ENCODE measurements around the gene MAGI1. TPM values are rescaled to one million over a fixed set of nuclear protein-coding genes. Genes with fewer than 3 reads are reported as not detected.

Gene MAGI1
- total RNA-seq, 1 experiment from 2014 or later: 58.2 TPM

GRCh38 chr3:65946438-65946837, 92.3 kb downstream of the MAGI1 start (continued):
- TF ChIP-seq, protein P1, sequence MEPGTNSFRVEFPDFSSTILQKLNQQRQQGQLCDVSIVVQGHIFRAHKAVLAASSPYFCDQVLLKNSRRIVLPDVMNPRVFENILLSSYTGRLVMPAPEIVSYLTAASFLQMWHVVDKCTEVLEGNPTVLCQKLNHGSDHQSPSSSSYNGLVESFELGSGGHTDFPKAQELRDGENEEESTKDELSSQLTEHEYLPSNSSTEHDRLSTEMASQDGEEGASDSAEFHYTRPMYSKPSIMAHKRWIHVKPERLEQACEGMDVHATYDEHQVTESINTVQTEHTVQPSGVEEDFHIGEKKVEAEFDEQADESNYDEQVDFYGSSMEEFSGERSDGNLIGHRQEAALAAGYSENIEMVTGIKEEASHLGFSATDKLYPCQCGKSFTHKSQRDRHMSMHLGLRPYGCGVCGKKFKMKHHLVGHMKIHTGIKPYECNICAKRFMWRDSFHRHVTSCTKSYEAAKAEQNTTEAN (CRISPR knock-in tag; IDR thresholded peaks at IDR 0.05): no peak
- TF ChIP-seq STAT6 (CRISPR knock-in tag; conservative IDR thresholded peaks at IDR 0.05; ENCODE audit: low read depth) (no peak), USF2 (CRISPR knock-in tag; IDR thresholded peaks at IDR 0.05) (no peak)

- peaks cover 71% of the 10 kb centered on the region for H3K4me1 Mint-ChIP-seq
- no peak for TF ChIP-seq HMGA2 (CRISPR knock-in tag; IDR thresholded peaks at IDR 0.05)
- TF ChIP-seq, protein P2, sequence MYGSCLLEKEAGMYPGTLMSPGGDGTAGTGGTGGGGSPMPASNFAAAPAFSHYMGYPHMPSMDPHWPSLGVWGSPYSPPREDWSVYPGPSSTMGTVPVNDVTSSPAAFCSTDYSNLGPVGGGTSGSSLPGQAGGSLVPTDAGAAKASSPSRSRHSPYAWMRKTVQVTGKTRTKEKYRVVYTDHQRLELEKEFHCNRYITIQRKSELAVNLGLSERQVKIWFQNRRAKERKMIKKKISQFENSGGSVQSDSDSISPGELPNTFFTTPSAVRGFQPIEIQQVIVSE (CRISPR knock-in tag; IDR thresholded peaks at IDR 0.05; ENCODE audit: borderline replicate concordance): no peak
- TF ChIP-seq ZSCAN18 (CRISPR knock-in tag; IDR thresholded peaks at IDR 0.05): no peak
- TF ChIP-seq, protein P3, sequence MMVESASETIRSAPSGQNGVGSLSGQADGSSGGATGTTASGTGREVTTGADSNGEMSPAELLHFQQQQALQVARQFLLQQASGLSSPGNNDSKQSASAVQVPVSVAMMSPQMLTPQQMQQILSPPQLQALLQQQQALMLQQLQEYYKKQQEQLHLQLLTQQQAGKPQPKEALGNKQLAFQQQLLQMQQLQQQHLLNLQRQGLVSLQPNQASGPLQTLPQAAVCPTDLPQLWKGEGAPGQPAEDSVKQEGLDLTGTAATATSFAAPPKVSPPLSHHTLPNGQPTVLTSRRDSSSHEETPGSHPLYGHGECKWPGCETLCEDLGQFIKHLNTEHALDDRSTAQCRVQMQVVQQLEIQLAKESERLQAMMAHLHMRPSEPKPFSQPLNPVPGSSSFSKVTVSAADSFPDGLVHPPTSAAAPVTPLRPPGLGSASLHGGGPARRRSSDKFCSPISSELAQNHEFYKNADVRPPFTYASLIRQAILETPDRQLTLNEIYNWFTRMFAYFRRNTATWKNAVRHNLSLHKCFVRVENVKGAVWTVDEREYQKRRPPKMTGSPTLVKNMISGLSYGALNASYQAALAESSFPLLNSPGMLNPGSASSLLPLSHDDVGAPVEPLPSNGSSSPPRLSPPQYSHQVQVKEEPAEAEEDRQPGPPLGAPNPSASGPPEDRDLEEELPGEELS (CRISPR knock-in tag; IDR thresholded peaks at IDR 0.05): no peak
- no peak for TF ChIP-seq ZNF219 (CRISPR knock-in tag; IDR thresholded peaks at IDR 0.05; ENCODE audit: borderline replicate concordance)
- no peak for TF ChIP-seq JUN (CRISPR knock-in tag; IDR thresholded peaks at IDR 0.05)
- no peak for TF ChIP-seq NFE2L1 (CRISPR knock-in tag; IDR thresholded peaks at IDR 0.05)
- no peak for TF ChIP-seq STAT6 (CRISPR knock-in tag; conservative IDR thresholded peaks at IDR 0.05; ENCODE audit: low read depth)
- no peak for TF ChIP-seq NR3C1 (CRISPR knock-in tag; conservative IDR thresholded peaks at IDR 0.05; ENCODE audit: low read depth)
- TF ChIP-seq, protein P4, sequence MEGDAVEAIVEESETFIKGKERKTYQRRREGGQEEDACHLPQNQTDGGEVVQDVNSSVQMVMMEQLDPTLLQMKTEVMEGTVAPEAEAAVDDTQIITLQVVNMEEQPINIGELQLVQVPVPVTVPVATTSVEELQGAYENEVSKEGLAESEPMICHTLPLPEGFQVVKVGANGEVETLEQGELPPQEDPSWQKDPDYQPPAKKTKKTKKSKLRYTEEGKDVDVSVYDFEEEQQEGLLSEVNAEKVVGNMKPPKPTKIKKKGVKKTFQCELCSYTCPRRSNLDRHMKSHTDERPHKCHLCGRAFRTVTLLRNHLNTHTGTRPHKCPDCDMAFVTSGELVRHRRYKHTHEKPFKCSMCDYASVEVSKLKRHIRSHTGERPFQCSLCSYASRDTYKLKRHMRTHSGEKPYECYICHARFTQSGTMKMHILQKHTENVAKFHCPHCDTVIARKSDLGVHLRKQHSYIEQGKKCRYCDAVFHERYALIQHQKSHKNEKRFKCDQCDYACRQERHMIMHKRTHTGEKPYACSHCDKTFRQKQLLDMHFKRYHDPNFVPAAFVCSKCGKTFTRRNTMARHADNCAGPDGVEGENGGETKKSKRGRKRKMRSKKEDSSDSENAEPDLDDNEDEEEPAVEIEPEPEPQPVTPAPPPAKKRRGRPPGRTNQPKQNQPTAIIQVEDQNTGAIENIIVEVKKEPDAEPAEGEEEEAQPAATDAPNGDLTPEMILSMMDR (IDR thresholded peaks at IDR 0.05): no peak
- no peak overlapping the region for H3K4me3 Mint-ChIP-seq
- DNase-seq (ENCODE audit: low spot score) (no peak), ATAC-seq (no peak)
- no peaks in the 10 kb centered on the region for H3K9me3 Mint-ChIP-seq
- H3K27me3 Mint-ChIP-seq (ENCODE audit: low read depth): peaks cover 31% of the 10 kb centered on the region
- ChIA-PET CTCF (interaction anchor here (1.0 to 1.5 kb wide), 2 partner anchors 9 to 18 kb away, joined by 3 to 4 read pairs; no protein-coding TSS in a partner anchor), POLR2A (interaction anchor here (1.3 kb wide), 1 partner anchor 13 kb away, joined by 3 read pairs; no protein-coding TSS in a partner anchor)
- no peaks in the 10 kb centered on the region for H3K36me3 Mint-ChIP-seq
- H3K27ac Mint-ChIP-seq: no peak overlapping the region
Measured at GRCh38 chr3:65945953-65946352, 92.8 kb downstream of the MAGI1 start.

Measured in WTC11 (cell line).